Loucy (cell line): Measurements from ENCODE around the gene KCNJ18.
"Not testable (repeated sequence)": the region's sequence is repeated elsewhere in the genome, so short reads cannot be mapped to it uniquely, and the experiment has no call there.

Experiments used
- EZH2phosphoT487 ChIP-seq: fragments of 200-600 bp; IDR thresholded peaks from 2 replicates; pipeline ENCODE4 v1.6.1; 2018; ENCODE audit warnings: antibody characterized with exemption, mild to moderate bottlenecking, moderate library complexity, borderline replicate concordance
- TF ChIP-seq, protein P1 (sequence below): fragments of 200-600 bp; sonication (generic); conservative IDR thresholded peaks from 2 replicates; pipeline ENCODE4 v1.5.1; 2014; ENCODE audit warnings: mild to moderate bottlenecking, antibody characterized with exemption, low read length

DNA sequence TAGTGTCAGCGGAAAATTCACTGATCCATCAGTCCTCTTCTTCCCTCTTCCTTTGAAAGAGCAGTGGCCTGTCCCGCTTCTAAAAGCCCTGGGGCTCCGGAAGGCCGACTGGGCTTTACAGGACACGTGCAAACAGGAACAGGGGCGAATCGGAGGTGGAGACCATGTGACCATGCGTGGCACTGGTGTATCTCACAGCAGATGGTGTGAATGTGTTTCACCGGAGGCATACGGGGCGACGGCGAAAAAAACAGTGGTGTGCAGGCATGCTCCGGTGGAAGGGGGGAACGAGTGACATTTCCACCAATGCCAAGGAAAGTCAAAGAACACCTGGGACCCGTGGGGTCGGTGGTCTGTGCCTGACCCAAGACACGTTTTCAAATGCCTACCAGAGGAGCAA, 8.4 kb upstream of the KCNJ18 start:
- TF ChIP-seq, protein P1, sequence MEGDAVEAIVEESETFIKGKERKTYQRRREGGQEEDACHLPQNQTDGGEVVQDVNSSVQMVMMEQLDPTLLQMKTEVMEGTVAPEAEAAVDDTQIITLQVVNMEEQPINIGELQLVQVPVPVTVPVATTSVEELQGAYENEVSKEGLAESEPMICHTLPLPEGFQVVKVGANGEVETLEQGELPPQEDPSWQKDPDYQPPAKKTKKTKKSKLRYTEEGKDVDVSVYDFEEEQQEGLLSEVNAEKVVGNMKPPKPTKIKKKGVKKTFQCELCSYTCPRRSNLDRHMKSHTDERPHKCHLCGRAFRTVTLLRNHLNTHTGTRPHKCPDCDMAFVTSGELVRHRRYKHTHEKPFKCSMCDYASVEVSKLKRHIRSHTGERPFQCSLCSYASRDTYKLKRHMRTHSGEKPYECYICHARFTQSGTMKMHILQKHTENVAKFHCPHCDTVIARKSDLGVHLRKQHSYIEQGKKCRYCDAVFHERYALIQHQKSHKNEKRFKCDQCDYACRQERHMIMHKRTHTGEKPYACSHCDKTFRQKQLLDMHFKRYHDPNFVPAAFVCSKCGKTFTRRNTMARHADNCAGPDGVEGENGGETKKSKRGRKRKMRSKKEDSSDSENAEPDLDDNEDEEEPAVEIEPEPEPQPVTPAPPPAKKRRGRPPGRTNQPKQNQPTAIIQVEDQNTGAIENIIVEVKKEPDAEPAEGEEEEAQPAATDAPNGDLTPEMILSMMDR: not testable (repeated sequence)
- not testable (repeated sequence) for TF ChIP-seq EZH2phosphoT487
